ENCODE measurements around the gene TUBA3D. TPM values are rescaled to one million over a fixed set of nuclear protein-coding genes. Genes with fewer than 3 reads are reported as not detected.

The TUBA3D gene
- total and polyA plus RNA-seq, 9 of the 15 experiments (the other 6 are each of a cell fraction or from before 2014, with no cell fraction given), result not detected

DNA sequence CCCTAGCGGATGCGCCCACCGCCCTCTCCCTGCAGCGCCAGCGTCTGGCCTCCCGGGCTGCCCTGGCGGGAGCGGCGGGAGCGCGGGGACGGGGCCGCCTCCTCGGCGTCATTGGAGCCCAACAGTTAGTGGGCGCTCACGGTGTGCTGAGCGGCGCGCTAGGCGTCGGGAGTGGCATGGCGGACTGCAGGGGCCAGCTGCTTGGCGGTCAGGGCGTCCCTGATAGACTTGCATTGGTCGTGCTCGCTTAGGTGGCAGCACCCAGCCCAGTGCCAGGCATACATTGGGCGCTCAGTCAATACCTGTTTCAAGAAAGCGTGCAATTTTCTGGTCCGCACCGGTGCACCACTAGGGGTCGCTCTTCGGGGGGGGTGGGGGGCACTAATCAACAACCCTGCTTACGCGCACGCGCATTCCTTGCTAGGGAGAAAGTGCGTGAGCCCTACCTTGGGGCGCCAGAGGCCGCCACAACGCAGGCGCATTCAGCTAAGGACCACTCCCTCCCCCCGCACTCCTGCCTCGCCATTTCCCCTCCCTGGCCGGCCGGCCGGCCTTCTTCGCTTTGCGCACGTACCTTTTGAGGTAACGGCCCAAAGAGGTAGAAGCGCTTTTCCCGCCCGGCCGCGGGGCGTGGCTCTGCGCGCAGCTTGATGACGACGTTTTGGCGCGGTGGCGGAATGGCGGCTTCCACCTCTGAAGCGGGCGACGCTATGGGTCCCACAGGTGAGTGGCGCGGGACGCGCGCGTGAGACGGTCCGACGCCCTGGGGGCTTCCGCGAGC lies 16.7 kb downstream of the TUBA3D start (continued):
- TF ChIP-seq, protein P1, sequence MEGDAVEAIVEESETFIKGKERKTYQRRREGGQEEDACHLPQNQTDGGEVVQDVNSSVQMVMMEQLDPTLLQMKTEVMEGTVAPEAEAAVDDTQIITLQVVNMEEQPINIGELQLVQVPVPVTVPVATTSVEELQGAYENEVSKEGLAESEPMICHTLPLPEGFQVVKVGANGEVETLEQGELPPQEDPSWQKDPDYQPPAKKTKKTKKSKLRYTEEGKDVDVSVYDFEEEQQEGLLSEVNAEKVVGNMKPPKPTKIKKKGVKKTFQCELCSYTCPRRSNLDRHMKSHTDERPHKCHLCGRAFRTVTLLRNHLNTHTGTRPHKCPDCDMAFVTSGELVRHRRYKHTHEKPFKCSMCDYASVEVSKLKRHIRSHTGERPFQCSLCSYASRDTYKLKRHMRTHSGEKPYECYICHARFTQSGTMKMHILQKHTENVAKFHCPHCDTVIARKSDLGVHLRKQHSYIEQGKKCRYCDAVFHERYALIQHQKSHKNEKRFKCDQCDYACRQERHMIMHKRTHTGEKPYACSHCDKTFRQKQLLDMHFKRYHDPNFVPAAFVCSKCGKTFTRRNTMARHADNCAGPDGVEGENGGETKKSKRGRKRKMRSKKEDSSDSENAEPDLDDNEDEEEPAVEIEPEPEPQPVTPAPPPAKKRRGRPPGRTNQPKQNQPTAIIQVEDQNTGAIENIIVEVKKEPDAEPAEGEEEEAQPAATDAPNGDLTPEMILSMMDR (IDR thresholded peaks at IDR 0.05 in 2 of 3, conservative IDR thresholded peaks at IDR 0.05 in 1 of 3; ENCODE audit: insufficient read depth in 2 of 3, low read depth in 1 of 3, low read length in 3 of 3), result peak; percentile 69 to 95 (median 87)
- TF ChIP-seq HCFC1 (IDR thresholded peaks at IDR 0.05; ENCODE audit: low read depth, low read length), result peak; percentile 80
- peak; percentile 39; the same call in 1 of the 2 replicates for TF ChIP-seq FOSL1 (tag; conservative IDR thresholded peaks at IDR 0.05)
- TF ChIP-seq, protein P2, sequence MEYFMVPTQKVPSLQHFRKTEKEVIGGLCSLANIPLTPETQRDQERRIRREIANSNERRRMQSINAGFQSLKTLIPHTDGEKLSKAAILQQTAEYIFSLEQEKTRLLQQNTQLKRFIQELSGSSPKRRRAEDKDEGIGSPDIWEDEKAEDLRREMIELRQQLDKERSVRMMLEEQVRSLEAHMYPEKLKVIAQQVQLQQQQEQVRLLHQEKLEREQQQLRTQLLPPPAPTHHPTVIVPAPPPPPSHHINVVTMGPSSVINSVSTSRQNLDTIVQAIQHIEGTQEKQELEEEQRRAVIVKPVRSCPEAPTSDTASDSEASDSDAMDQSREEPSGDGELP (CRISPR knock-in tag; IDR thresholded peaks at IDR 0.05; ENCODE audit: borderline replicate concordance), result peak; percentile 90; the same call in 1 of the 2 replicates
- TF ChIP-seq, protein P3, sequence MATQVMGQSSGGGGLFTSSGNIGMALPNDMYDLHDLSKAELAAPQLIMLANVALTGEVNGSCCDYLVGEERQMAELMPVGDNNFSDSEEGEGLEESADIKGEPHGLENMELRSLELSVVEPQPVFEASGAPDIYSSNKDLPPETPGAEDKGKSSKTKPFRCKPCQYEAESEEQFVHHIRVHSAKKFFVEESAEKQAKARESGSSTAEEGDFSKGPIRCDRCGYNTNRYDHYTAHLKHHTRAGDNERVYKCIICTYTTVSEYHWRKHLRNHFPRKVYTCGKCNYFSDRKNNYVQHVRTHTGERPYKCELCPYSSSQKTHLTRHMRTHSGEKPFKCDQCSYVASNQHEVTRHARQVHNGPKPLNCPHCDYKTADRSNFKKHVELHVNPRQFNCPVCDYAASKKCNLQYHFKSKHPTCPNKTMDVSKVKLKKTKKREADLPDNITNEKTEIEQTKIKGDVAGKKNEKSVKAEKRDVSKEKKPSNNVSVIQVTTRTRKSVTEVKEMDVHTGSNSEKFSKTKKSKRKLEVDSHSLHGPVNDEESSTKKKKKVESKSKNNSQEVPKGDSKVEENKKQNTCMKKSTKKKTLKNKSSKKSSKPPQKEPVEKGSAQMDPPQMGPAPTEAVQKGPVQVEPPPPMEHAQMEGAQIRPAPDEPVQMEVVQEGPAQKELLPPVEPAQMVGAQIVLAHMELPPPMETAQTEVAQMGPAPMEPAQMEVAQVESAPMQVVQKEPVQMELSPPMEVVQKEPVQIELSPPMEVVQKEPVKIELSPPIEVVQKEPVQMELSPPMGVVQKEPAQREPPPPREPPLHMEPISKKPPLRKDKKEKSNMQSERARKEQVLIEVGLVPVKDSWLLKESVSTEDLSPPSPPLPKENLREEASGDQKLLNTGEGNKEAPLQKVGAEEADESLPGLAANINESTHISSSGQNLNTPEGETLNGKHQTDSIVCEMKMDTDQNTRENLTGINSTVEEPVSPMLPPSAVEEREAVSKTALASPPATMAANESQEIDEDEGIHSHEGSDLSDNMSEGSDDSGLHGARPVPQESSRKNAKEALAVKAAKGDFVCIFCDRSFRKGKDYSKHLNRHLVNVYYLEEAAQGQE (IDR thresholded peaks at IDR 0.05; ENCODE audit: borderline replicate concordance), result peak; percentile 7; the same call in 1 of the 2 replicates
- TF ChIP-seq, protein P3 (CRISPR knock-in tag; IDR thresholded peaks at IDR 0.05; ENCODE audit: low read depth), result no peak
- no peak for TF ChIP-seq DMBX1 (CRISPR knock-in tag; IDR thresholded peaks at IDR 0.05; ENCODE audit: borderline replicate concordance)
- TF ChIP-seq SMAD3 (CRISPR knock-in tag; conservative IDR thresholded peaks at IDR 0.05), result no peak
- TF ChIP-seq ZNF224 (CRISPR knock-in tag; IDR thresholded peaks at IDR 0.05), result no peak; the same call in 1 of the 2 replicates
- TF ChIP-seq PHTF2 (CRISPR knock-in tag; IDR thresholded peaks at IDR 0.05), result no peak
- TF ChIP-seq ZNF785 (CRISPR knock-in tag; IDR thresholded peaks at IDR 0.05), result no peak

Measured in K562 (cell line).